Ectodermal cell (in vitro differentiated cells): ENCODE measurements around the gene KLF4.

Experiments
- H3K27ac ChIP-seq: 2 replicates; pipeline ENCODE4 v1.7.0; 2013; ENCODE audit warnings: mild to moderate bottlenecking, low read depth, low read length; ENCODE audit not compliant: insufficient read depth, poor library complexity, severe bottlenecking
- H3K27me3 ChIP-seq: 2 replicates; pipeline ENCODE4 v1.7.0; 2013; ENCODE audit warnings: mild to moderate bottlenecking, low read length; ENCODE audit not compliant: insufficient read depth, control insufficient read depth, poor library complexity, severe bottlenecking
- H3K36me3 ChIP-seq: one replicate; pipeline ENCODE4 v1.7.0; 2013; ENCODE audit warnings: low read length; ENCODE audit not compliant: control insufficient read depth, insufficient read depth
- H3K4me1 ChIP-seq: one replicate; pipeline ENCODE4 v1.7.0; 2013; ENCODE audit warnings: low read length; ENCODE audit not compliant: control insufficient read depth, insufficient read depth
- H3K4me3 ChIP-seq: 2 replicates; pipeline ENCODE4 v1.7.0; 2013; ENCODE audit warnings: low read depth, low read length, control low read depth; ENCODE audit not compliant: insufficient read depth
- H3K9me3 ChIP-seq: 2 replicates; pipeline ENCODE4 v1.7.0; 2013; ENCODE audit warnings: mild to moderate bottlenecking, low read length, moderate library complexity; ENCODE audit not compliant: control insufficient read depth
- WGBS, 2 experiments: methylation state at CpG; one replicate each; pipeline ENCODE4 v1.1.7; 2013; ENCODE audit warnings: missing lambda C conversion rate in 2 of 2; 5-methylcytosine and 5-hydroxymethylcytosine counted together

KLF4 gene

GRCh38 chr9:107487521-107488374 is 1.8 kb downstream of the KLF4 start:
- H3K27ac ChIP-seq, result no peak overlapping the region
- H3K9me3 ChIP-seq, result no peaks in the 10 kb centered on the region
- no peaks in the 10 kb centered on the region for H3K36me3 ChIP-seq
- peaks cover 15% of the 10 kb centered on the region for H3K4me1 ChIP-seq
- peaks cover 68% of the 10 kb centered on the region for H3K27me3 ChIP-seq
- WGBS, 2 experiments, result 3% methylated on average over 91 of the region's 91 CpGs
- peak overlapping the region; percentile 33 for H3K4me3 ChIP-seq

GRCh38 chr9:107486674-107487520 is 2.7 kb downstream of the KLF4 start:
- no peaks in the 10 kb centered on the region for H3K9me3 ChIP-seq
- no peak overlapping the region for H3K4me3 ChIP-seq
- peaks cover 60% of the 10 kb centered on the region for H3K27me3 ChIP-seq
- WGBS, 2 experiments, result 66 to 67% methylated on average over 31 of the region's 31 CpGs
- peaks cover 15% of the 10 kb centered on the region for H3K4me1 ChIP-seq
- no peaks in the 10 kb centered on the region for H3K36me3 ChIP-seq
- H3K27ac ChIP-seq, result no peak overlapping the region

- WGBS, 2 experiments, result 94 to 97% methylated on average over 15 of the region's 15 CpGs
- Histone ChIP-seq H3K4me3 (no peak overlapping the region), H3K4me1 (peaks cover 9% of the 10 kb centered on the region), H3K9me3 (no peaks in the 10 kb centered on the region), H3K27me3 (peaks cover 46% of the 10 kb centered on the region), H3K27ac (no peak overlapping the region), H3K36me3 (no peaks in the 10 kb centered on the region)
Measured at GRCh38 chr9:107485458-107486043, 4.0 kb downstream of the KLF4 start.

GRCh38 chr9:107484117-107484723 is 5.3 kb downstream of the KLF4 start:
- peaks cover 9% of the 10 kb centered on the region for H3K4me1 ChIP-seq
- no peak overlapping the region for H3K27ac ChIP-seq
- no peaks in the 10 kb centered on the region for H3K36me3 ChIP-seq
- peaks cover 36% of the 10 kb centered on the region for H3K27me3 ChIP-seq
- no peak overlapping the region for H3K4me3 ChIP-seq
- WGBS, 2 experiments, result 94 to 100% methylated on average over 1 to 2 of the region's 4 CpGs
- no peaks in the 10 kb centered on the region for H3K9me3 ChIP-seq

- H3K27ac ChIP-seq, result no peak overlapping the region
- H3K4me1 ChIP-seq, result peaks cover 4% of the 10 kb centered on the region
- no peaks in the 10 kb centered on the region for H3K36me3 ChIP-seq
- H3K9me3 ChIP-seq, result no peaks in the 10 kb centered on the region
- H3K27me3 ChIP-seq, result peaks cover 31% of the 10 kb centered on the region
- H3K4me3 ChIP-seq, result no peak overlapping the region
- 79 to 86% methylated on average over 2 of the region's 2 CpGs for WGBS, 2 experiments
Measured at GRCh38 chr9:107483666-107484065, 5.9 kb downstream of the KLF4 start.

GRCh38 chr9:107481035-107481434 is 8.5 kb downstream of the KLF4 start:
- Histone ChIP-seq H3K4me1 (no peaks in the 10 kb centered on the region), H3K4me3 (no peak overlapping the region), H3K9me3 (no peaks in the 10 kb centered on the region), H3K36me3 (no peaks in the 10 kb centered on the region), H3K27ac (no peak overlapping the region), H3K27me3 (peaks cover 5% of the 10 kb centered on the region)
- 92 to 98% methylated on average over 2 to 4 of the region's 4 CpGs for WGBS, 2 experiments

- H3K4me3 ChIP-seq, result no peak overlapping the region
- no peak overlapping the region for H3K27ac ChIP-seq
- H3K4me1 ChIP-seq, result no peaks in the 10 kb centered on the region
- no peaks in the 10 kb centered on the region for H3K36me3 ChIP-seq
- no peaks in the 10 kb centered on the region for H3K27me3 ChIP-seq
- 88 to 90% methylated on average over 12 of the region's 12 CpGs for WGBS, 2 experiments
- H3K9me3 ChIP-seq, result no peaks in the 10 kb centered on the region
Measured at GRCh38 chr9:107480386-107480789, 9.2 kb downstream of the KLF4 start.

GRCh38 chr9:107478805-107479204 is 10.8 kb downstream of the KLF4 start:
- 93 to 94% methylated on average over 4 of the region's 4 CpGs for WGBS, 2 experiments
- Histone ChIP-seq H3K27me3 (no peaks in the 10 kb centered on the region), H3K4me1 (no peaks in the 10 kb centered on the region), H3K36me3 (no peaks in the 10 kb centered on the region), H3K4me3 (no peak overlapping the region), H3K27ac (no peak overlapping the region), H3K9me3 (no peaks in the 10 kb centered on the region)

- WGBS, 2 experiments, result 95 to 96% methylated on average over 6 of the region's 6 CpGs
- Histone ChIP-seq H3K27ac (no peak overlapping the region), H3K9me3 (no peaks in the 10 kb centered on the region)
Measured at GRCh38 chr9:107474124-107474523, 15.4 kb downstream of the KLF4 start.

More at GRCh38 chr9:107474124-107474523, 15.4 kb downstream of the KLF4 start:
- Histone ChIP-seq H3K4me1 (peaks cover 4% of the 10 kb centered on the region), H3K4me3 (no peak overlapping the region), H3K36me3 (no peaks in the 10 kb centered on the region), H3K27me3 (no peaks in the 10 kb centered on the region)
